HepG2 (cell line): ENCODE results near the gene PTPN18. TPM values are rescaled to one million over a fixed set of nuclear protein-coding genes. Genes with fewer than 3 reads are reported as not detected.

Source experiments
- ARID5B ChIP-seq: IDR thresholded peaks from 2 replicates; pipeline ENCODE4 v1.4.0; 2020; ENCODE audit warnings: mild to moderate bottlenecking, missing genetic modification reagents
- GATAD1 ChIP-seq: IDR thresholded peaks from 2 replicates; pipeline ENCODE4 v1.6.1; 2016; ENCODE audit warnings: missing genetic modification reagents, missing compliant biosample characterization
- MYC ChIP-seq: sonication (generic); formaldehyde crosslinking; IDR thresholded peaks from 2 replicates; pipeline ENCODE4 v1.9.0; 2021; ENCODE audit warnings: missing genetic modification reagents, borderline replicate concordance
- SKI ChIP-seq: fragments of 450-650 bp; IDR thresholded peaks from one replicate; pipeline ENCODE4 v1.6.1; 2018; ENCODE audit warnings: mild to moderate bottlenecking; ENCODE audit not compliant: partially characterized antibody
- SMYD3 ChIP-seq: sonication (generic); formaldehyde crosslinking; IDR thresholded peaks from 2 replicates; pipeline ENCODE4 v1.8.1; 2023; ENCODE audit warnings: mild to moderate bottlenecking, missing genetic modification reagents
- SNAPC2 ChIP-seq: sonication (generic); formaldehyde crosslinking; IDR thresholded peaks from 2 replicates; pipeline ENCODE4 v1.8.1; 2022; ENCODE audit warnings: mild to moderate bottlenecking, missing genetic modification reagents
- SRY ChIP-seq: sonication (generic); formaldehyde crosslinking; IDR thresholded peaks from 2 replicates; pipeline ENCODE4 v1.8.0; 2022; ENCODE audit warnings: mild to moderate bottlenecking, missing genetic modification reagents
- ZBTB38 ChIP-seq: sonication (generic); formaldehyde crosslinking; IDR thresholded peaks from 2 replicates; pipeline ENCODE4 v1.5.1; 2020; ENCODE audit warnings: mild to moderate bottlenecking, missing genetic modification reagents
- ZFX ChIP-seq: sonication (generic); formaldehyde crosslinking; IDR thresholded peaks from 2 replicates; pipeline ENCODE4 v1.4.0; 2020; ENCODE audit warnings: mild to moderate bottlenecking, low read depth, missing genetic modification reagents, moderate library complexity
- ZNF362 ChIP-seq: sonication (generic); formaldehyde crosslinking; IDR thresholded peaks from 2 replicates; pipeline ENCODE4 v1.4.0; 2020; ENCODE audit warnings: missing genetic modification reagents, mild to moderate bottlenecking, borderline replicate concordance
- ZNF549 ChIP-seq: sonication (generic); formaldehyde crosslinking; IDR thresholded peaks from 2 replicates; pipeline ENCODE4 v1.5.0; 2020; ENCODE audit warnings: missing genetic modification reagents
- ZNF614 ChIP-seq: IDR thresholded peaks from 2 replicates; pipeline ENCODE4 v1.6.1; 2018; ENCODE audit warnings: missing biosample characterization, missing genetic modification reagents, inconsistent platforms, borderline replicate concordance
- ZNF646 ChIP-seq: sonication (generic); formaldehyde crosslinking; IDR thresholded peaks from 2 replicates; pipeline ENCODE4 v1.9.0; 2021; ENCODE audit warnings: mild to moderate bottlenecking, missing genetic modification reagents
- polyA plus RNA-seq, 8 experiments: library from polyadenylated mRNA; depleted of rRNA in 3 of 8; stranded (reverse) in 7 of 8; unstranded in 1 of 8; fragments of >200 nt; fragmentation: Illumina TruSeq in 4 of 8; extraction: Trizol in 4 of 8; gene quantifications; 2 replicates each; pipeline versions ENCODE4 v1.2.1 to v1.2.3, GENCODE V29; 2011 to 2016; ENCODE audit warnings: low read depth in 4 of 8, missing spikeins in 1 of 8, mixed read lengths in 1 of 8; ENCODE audit not compliant: insufficient read depth in 1 of 8
- total RNA-seq, 5 experiments: library from RNA; depleted of rRNA; stranded (reverse); fragments of >200 nt; fragmentation: Illumina TruSeq; extraction: Trizol; gene quantifications; 2 replicates each; pipeline ENCODE4 v1.2.3, GENCODE V29; 2016; ENCODE audit warnings: low read depth in 1 of 5

The PTPN18 gene
- total and polyA plus RNA-seq, 2 of the 13 experiments (the other 11 are each of a cell fraction or from before 2014, with no cell fraction given) = 14.8 to 39.6 TPM

- TF ChIP-seq ZNF549 (CRISPR knock-in tag) = no peak
- peak; percentile 57 for TF ChIP-seq SKI
- peak; percentile 22; the same call in 1 of the 2 replicates for TF ChIP-seq SMYD3
- peak; percentile 67 for TF ChIP-seq MYC (CRISPR knock-in tag)
- 0 out of 2 replicates have a peak, but pooled peaks have one; percentile 20 for TF ChIP-seq SNAPC2 (CRISPR knock-in tag)
- TF ChIP-seq ZFX (CRISPR knock-in tag) = peak; percentile 86
- TF ChIP-seq ARID5B (CRISPR knock-in tag) = peak; percentile 45; the same call in 1 of the 2 replicates
- TF ChIP-seq ZNF362 = no peak; the same call in 1 of the 2 replicates
- peak; percentile 14; the same call in 1 of the 2 replicates for TF ChIP-seq ZNF614
- peak; percentile 46; the same call in 1 of the 2 replicates for TF ChIP-seq ZBTB38 (CRISPR knock-in tag)
- TF ChIP-seq ZNF646 (CRISPR knock-in tag) = no peak
- TF ChIP-seq GATAD1 = 0 out of 2 replicates have a peak, but pooled peaks have one; percentile 11
- TF ChIP-seq SRY (CRISPR knock-in tag) = no peak
These were observed 23.4 kb upstream of the PTPN18 start (continued) for GRCh38 chr2:130332271-130333073.
